Mesenchymal stem cell (in vitro differentiated cells and primary cell): ENCODE data around the gene PROM2.

Experiments used
- DNase-seq: peaks from one replicate; pipeline ENCODE4 v3.0.0-alpha.2; 2013
- H2AFZ ChIP-seq: one replicate; pipeline ENCODE4 v1.6.1; 2013; ENCODE audit warnings: low read depth, mild to moderate bottlenecking, control low read depth, inconsistent platforms, low read length, moderate library complexity
- H2AK5ac ChIP-seq: 2 replicates; pipeline ENCODE4 v1.6.1; 2013; ENCODE audit warnings: low read length, moderate library complexity, mild to moderate bottlenecking, inconsistent platforms; ENCODE audit not compliant: severe bottlenecking
- H2BK120ac ChIP-seq: one replicate; pipeline ENCODE4 v1.6.1; 2013; ENCODE audit warnings: low read depth, mild to moderate bottlenecking, inconsistent platforms, low read length, moderate library complexity
- H2BK12ac ChIP-seq, 2 experiments: one replicate each; pipeline ENCODE4 v1.6.1; 2013; ENCODE audit warnings: inconsistent platforms in 2 of 2, low read length in 2 of 2, mild to moderate bottlenecking in 2 of 2, moderate library complexity in 2 of 2, control low read depth in 1 of 2
- H2BK15ac ChIP-seq: one replicate; pipeline ENCODE4 v1.6.1; 2013; ENCODE audit warnings: mild to moderate bottlenecking, low read depth, inconsistent platforms; ENCODE audit not compliant: poor library complexity, severe bottlenecking
- H2BK5ac ChIP-seq: 2 replicates; pipeline ENCODE4 v1.6.1; 2013; ENCODE audit warnings: low read depth, mild to moderate bottlenecking, low read length, control low read depth, inconsistent platforms; ENCODE audit not compliant: poor library complexity, severe bottlenecking
- H3K14ac ChIP-seq, 2 experiments: one replicate each; pipeline ENCODE4 v1.6.1; 2013; ENCODE audit warnings: inconsistent platforms in 2 of 2, low read length in 2 of 2, control low read depth in 1 of 2, mild to moderate bottlenecking in 1 of 2, moderate library complexity in 1 of 2
- H3K18ac ChIP-seq, 2 experiments: one replicate each; pipeline ENCODE4 v1.6.1; 2013; ENCODE audit warnings: inconsistent platforms in 2 of 2, low read length in 2 of 2, control low read depth in 1 of 2, low read depth in 1 of 2, mild to moderate bottlenecking in 1 of 2
- H3K23ac ChIP-seq, 2 experiments: one replicate each; pipeline ENCODE4 v1.6.1; 2013; ENCODE audit warnings: inconsistent platforms in 2 of 2, low read length in 2 of 2, mild to moderate bottlenecking in 2 of 2, moderate library complexity in 2 of 2, control low read depth in 1 of 2
- H3K27ac ChIP-seq: 2 replicates; pipeline ENCODE4 v1.5.1; 2013; ENCODE audit warnings: mild to moderate bottlenecking, moderate library complexity, low read length, control low read depth, inconsistent platforms; ENCODE audit not compliant: poor library complexity, severe bottlenecking
- H3K27me3 ChIP-seq, 2 experiments: 2 replicates each; pipeline versions ENCODE4 v1.6.1 to v1.7.0; 2013; ENCODE audit warnings: low read length in 2 of 2, mild to moderate bottlenecking in 2 of 2, moderate library complexity in 2 of 2, control low read depth in 1 of 2, inconsistent platforms in 1 of 2; ENCODE audit not compliant: control insufficient read depth in 1 of 2, insufficient read depth in 1 of 2
- H3K36me3 ChIP-seq, 2 experiments: 2 replicates each; pipeline versions ENCODE4 v1.6.1 to v1.7.0; 2013; ENCODE audit warnings: low read length in 2 of 2, control low read depth in 1 of 2, inconsistent platforms in 1 of 2, low read depth in 1 of 2, mild to moderate bottlenecking in 1 of 2; ENCODE audit not compliant: insufficient read depth in 2 of 2, control insufficient read depth in 1 of 2
- H3K4ac ChIP-seq, 2 experiments: one replicate each; pipeline ENCODE4 v1.6.1; 2013; ENCODE audit warnings: inconsistent platforms in 2 of 2, low read length in 2 of 2, mild to moderate bottlenecking in 2 of 2, moderate library complexity in 2 of 2, control low read depth in 1 of 2, low read depth in 1 of 2
- H3K4me1 ChIP-seq: 2 replicates; pipeline ENCODE4 v1.6.1; 2013; ENCODE audit warnings: low read depth, low read length, control low read depth; ENCODE audit not compliant: control insufficient read depth, insufficient read depth
- H3K4me2 ChIP-seq: 2 replicates; pipeline ENCODE4 v1.6.1; 2013; ENCODE audit warnings: low read length, mild to moderate bottlenecking, inconsistent platforms; ENCODE audit not compliant: poor library complexity, severe bottlenecking
- H3K4me3 ChIP-seq, 2 experiments: 2 replicates each; pipeline versions ENCODE4 v1.5.1 to v1.7.0; 2013; ENCODE audit warnings: low read length in 2 of 2, mild to moderate bottlenecking in 2 of 2, control low read depth in 1 of 2, low read depth in 1 of 2; ENCODE audit not compliant: insufficient read depth in 1 of 2
- H3K79me1 ChIP-seq: replicated peaks from 2 replicates; pipeline ENCODE4 v1.6.1; 2013; ENCODE audit warnings: mild to moderate bottlenecking, control low read depth, low read length, inconsistent platforms; ENCODE audit not compliant: poor library complexity, severe bottlenecking
- H3K9ac ChIP-seq: 2 replicates; pipeline ENCODE4 v1.7.0; 2013; ENCODE audit warnings: mild to moderate bottlenecking, low read length, moderate library complexity
- H3K9me3 ChIP-seq: 2 replicates; pipeline ENCODE4 v1.7.0; 2013; ENCODE audit warnings: mild to moderate bottlenecking, low read length; ENCODE audit not compliant: control insufficient read depth
- H4K8ac ChIP-seq: one replicate; pipeline ENCODE4 v1.6.1; 2013; ENCODE audit warnings: inconsistent platforms, mild to moderate bottlenecking, low read length, moderate library complexity
- H4K91ac ChIP-seq: one replicate; pipeline ENCODE4 v1.6.1; 2013; ENCODE audit warnings: mild to moderate bottlenecking, low read length, inconsistent platforms
- WGBS: methylation state at CpG from one replicate; pipeline ENCODE4 v1.1.7; 2013; ENCODE audit warnings: mixed read lengths; 5-methylcytosine and 5-hydroxymethylcytosine counted together

PROM2 gene

GRCh38 chr2:95319481-95320343, 45.5 kb downstream of the PROM2 start:
- Histone ChIP-seq H3K14ac (no peak overlapping the region), H3K4ac (no peak overlapping the region), H3K4me3 (no peak overlapping the region), H2BK120ac (no peak overlapping the region), H3K36me3 (no peaks in the 10 kb centered on the region), H3K9ac (no peak overlapping the region), H3K79me1 (no peaks in the 10 kb centered on the region), H2BK15ac (no peak overlapping the region), H2AK5ac (peak overlapping the region; percentile 73), H4K8ac (no peak overlapping the region), H3K9me3 (no peaks in the 10 kb centered on the region), H3K18ac (no peak overlapping the region), H3K23ac (no peak overlapping the region), H2AFZ (no peak overlapping the region), H4K91ac (no peak overlapping the region), H2BK5ac (no peak overlapping the region), H3K27me3 (peaks cover 0 to 22% of the 10 kb centered on the region in 2 experiments), H3K4me1 (peaks cover 50% of the 10 kb centered on the region), H3K27ac (no peak overlapping the region), H2BK12ac (no peak overlapping the region), H3K4me2 (no peak overlapping the region)
- 88% methylated on average over 23 of the region's 23 CpGs for WGBS
- no peak for DNase-seq

DNA sequence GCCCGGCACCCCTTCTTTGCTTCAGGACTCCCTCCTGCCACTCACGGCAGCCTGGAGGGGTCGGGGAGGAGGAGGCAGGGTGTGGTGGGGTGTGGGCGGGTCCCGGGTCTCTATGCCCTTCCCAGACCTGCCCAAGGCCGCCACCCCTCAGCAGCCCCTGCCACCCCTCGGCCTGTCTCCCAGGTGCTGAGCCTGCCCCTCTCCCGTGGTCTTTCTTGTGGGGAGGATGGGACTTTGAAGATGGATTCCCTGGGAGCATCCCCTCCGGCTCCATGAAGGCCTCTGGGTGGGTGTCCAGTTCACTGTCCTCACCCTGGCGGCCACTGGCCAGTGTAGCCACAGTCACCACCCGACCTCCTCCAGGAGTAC, 46.1 kb downstream of the PROM2 start:
- H3K4me3 ChIP-seq, result no peak overlapping the region
- no peak overlapping the region for H2BK120ac ChIP-seq
- no peaks in the 10 kb centered on the region for H3K79me1 ChIP-seq
- no peak overlapping the region for H4K8ac ChIP-seq
- H3K36me3 ChIP-seq, result no peaks in the 10 kb centered on the region
- peak overlapping the region; percentile 10 for H2AK5ac ChIP-seq
- no peak overlapping the region for H2AFZ ChIP-seq
- H3K9ac ChIP-seq, result no peak overlapping the region
- no peak overlapping the region for H2BK5ac ChIP-seq
- H3K4me2 ChIP-seq, result no peak overlapping the region
- peaks cover 0 to 16% of the 10 kb centered on the region in 2 experiments for H3K27me3 ChIP-seq
- H3K14ac ChIP-seq, result no peak overlapping the region
- no peak overlapping the region for H2BK12ac ChIP-seq
- no peak overlapping the region for H3K27ac ChIP-seq
- no peaks in the 10 kb centered on the region for H3K9me3 ChIP-seq
- peaks cover 44% of the 10 kb centered on the region for H3K4me1 ChIP-seq
- no peak overlapping the region for H3K23ac ChIP-seq
- 82% methylated on average over 6 of the region's 11 CpGs for WGBS
- DNase-seq, result no peak
- H3K4ac ChIP-seq, result no peak overlapping the region
- H3K18ac ChIP-seq, result no peak overlapping the region
- no peak overlapping the region for H2BK15ac ChIP-seq
- no peak overlapping the region for H4K91ac ChIP-seq

DNA sequence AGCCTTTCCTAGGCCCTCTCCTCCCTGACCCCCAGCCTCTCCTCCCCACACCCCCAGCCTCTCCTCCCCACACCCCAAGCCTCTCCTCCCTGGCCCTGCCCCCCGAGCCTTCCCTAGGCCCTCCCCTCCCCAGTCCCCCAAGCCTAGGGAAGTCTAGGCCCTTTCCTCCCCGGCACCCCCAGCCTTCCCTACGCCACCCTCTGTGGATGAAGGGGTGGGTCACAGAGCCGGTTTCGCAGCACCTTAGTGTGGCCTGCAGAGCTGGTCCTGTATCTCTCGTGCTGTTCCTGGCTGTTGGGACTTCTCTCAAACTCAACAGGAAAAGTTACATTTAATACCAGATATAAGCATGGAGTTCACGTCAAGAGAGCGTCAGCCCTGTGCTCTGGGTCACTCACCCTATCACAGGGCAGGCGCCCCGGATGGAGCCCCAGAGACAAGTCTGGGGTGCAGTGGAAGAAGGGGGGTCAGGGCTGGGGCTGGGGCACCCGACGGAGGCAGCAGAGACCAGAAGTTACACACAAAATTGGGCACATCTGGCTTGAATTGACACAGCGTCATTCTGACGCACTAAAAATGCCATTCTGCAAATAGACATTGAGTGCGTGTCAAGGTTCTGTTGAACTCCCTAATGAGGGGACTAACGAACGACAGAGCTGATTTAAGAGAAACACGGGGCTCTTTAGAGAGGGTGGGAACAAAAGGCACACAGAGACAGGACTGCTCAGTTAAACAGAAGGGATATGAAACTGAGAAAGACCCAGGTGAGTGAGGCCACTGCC, 46.9 kb downstream of the PROM2 start:
- no peak overlapping the region for H3K14ac ChIP-seq
- H3K27ac ChIP-seq, result no peak overlapping the region
- H3K23ac ChIP-seq, result no peak overlapping the region
- peaks cover 0 to 16% of the 10 kb centered on the region in 2 experiments for H3K27me3 ChIP-seq
- H2BK12ac ChIP-seq, result no peak overlapping the region
- H3K36me3 ChIP-seq, result no peaks in the 10 kb centered on the region
- no peak overlapping the region for H4K91ac ChIP-seq
- no peak overlapping the region for H3K18ac ChIP-seq
- H3K79me1 ChIP-seq, result no peaks in the 10 kb centered on the region
- H2BK5ac ChIP-seq, result no peak overlapping the region
- no peak overlapping the region for H4K8ac ChIP-seq
- H3K9me3 ChIP-seq, result no peaks in the 10 kb centered on the region
- no peak overlapping the region for H3K4me2 ChIP-seq
- no peak overlapping the region for H2BK15ac ChIP-seq
- no peak overlapping the region for H2AFZ ChIP-seq
- H2BK120ac ChIP-seq, result no peak overlapping the region
- peak overlapping the region; percentile 17 for H2AK5ac ChIP-seq
- no peak overlapping the region for H3K4ac ChIP-seq
- H3K4me3 ChIP-seq, result no peak overlapping the region
- H3K4me1 ChIP-seq, result peaks cover 38% of the 10 kb centered on the region
- no peak overlapping the region for H3K9ac ChIP-seq
- DNase-seq, result no peak
- 79% methylated on average over 18 of the region's 18 CpGs for WGBS
